Esophagus muscularis mucosa (tissue), 4 donors: ENCODE results near the gene DNAH7. TPM values are rescaled to one million over a fixed set of nuclear protein-coding genes. Genes with fewer than 3 reads are reported as not detected.

ENCODE experiments used
- DNase-seq: peaks from one replicate; pipeline ENCODE4 v3.0.0-alpha.2; 2017; ENCODE audit errors: extremely low spot score
- H3K27ac ChIP-seq, 4 donors: fragments of 200-600 bp; sonication (generic); replicated peaks in 1 of 4; 1 replicate in 3 of 4; 2 replicates in 1 of 4; pipeline ENCODE4 v1.5.1; 2016 to 2019; ENCODE audit warnings: mild to moderate bottlenecking in 1 of 4
- H3K27me3 ChIP-seq, 4 donors: fragments of 200-600 bp; sonication (generic); one replicate each; pipeline versions ENCODE4 v1.5.1 to v1.6.0; 2016 to 2019
- H3K36me3 ChIP-seq, 4 donors: fragments of 200-600 bp; sonication (generic); one replicate each; pipeline ENCODE4 v1.5.1; 2016 to 2019
- H3K4me1 ChIP-seq, 4 donors: fragments of 200-600 bp; sonication (generic); one replicate each; pipeline ENCODE4 v1.5.1; 2016 to 2019
- H3K4me3 ChIP-seq, 4 donors: fragments of 200-600 bp; sonication (generic); 1 replicate in 2 of 4; 2 replicates in 2 of 4; pipeline ENCODE4 v1.5.1; 2016 to 2019; ENCODE audit warnings: mild to moderate bottlenecking in 4 of 4, moderate library complexity in 1 of 4
- H3K9me3 ChIP-seq, 4 donors: fragments of 200-600 bp; sonication (generic); 1 replicate in 3 of 4; 2 replicates in 1 of 4; pipeline ENCODE4 v1.5.1; 2016 to 2019
- CTCF ChIP-seq, 3 experiments: fragments of 200-600 bp in 2 of 3; fragments of 450-650 bp in 1 of 3; sonication (generic) in 2 of 3; IDR thresholded peaks; one replicate each; pipeline ENCODE4 v1.5.1; 2017 to 2019; ENCODE audit warnings: antibody characterized with exemption in 3 of 3, mild to moderate bottlenecking in 2 of 3, moderate library complexity in 1 of 3
- EP300 ChIP-seq: sonication (generic); formaldehyde crosslinking; IDR thresholded peaks from one replicate; pipeline ENCODE4 v1.6.1; 2017; ENCODE audit warnings: antibody characterized with exemption
- POLR2A ChIP-seq: fragments of 450-650 bp; IDR thresholded peaks from one replicate; pipeline ENCODE4 v1.6.1; 2017; ENCODE audit warnings: antibody characterized with exemption, moderate library complexity, mild to moderate bottlenecking, low read depth
- POLR2AphosphoS5 ChIP-seq, 2 donors: sonication (generic); formaldehyde crosslinking; IDR thresholded peaks; one replicate each; pipeline ENCODE4 v1.6.1; 2017; ENCODE audit warnings: antibody characterized with exemption in 2 of 2
- WGBS: methylation state at CpG from one replicate; pipeline ENCODE4 v1.1.5; 2018; 5-methylcytosine and 5-hydroxymethylcytosine counted together
- intact Hi-C: fragments of 100-400 bp; cut with DNase I; formaldehyde crosslinking; loops from one replicate; pipeline ENCODE4 v1.15.1; 2023
- total RNA-seq, 4 donors: library from RNA; depleted of rRNA; stranded (reverse); fragments of >200 nt; gene quantifications; one replicate each; pipeline versions ENCODE4 v1.1.0 to v1.2.1, GENCODE V29; 2016

Gene DNAH7
- total RNA-seq, 4 donors from 2014 or later: 0.39 to 0.98 (median 0.66) TPM

DNA sequence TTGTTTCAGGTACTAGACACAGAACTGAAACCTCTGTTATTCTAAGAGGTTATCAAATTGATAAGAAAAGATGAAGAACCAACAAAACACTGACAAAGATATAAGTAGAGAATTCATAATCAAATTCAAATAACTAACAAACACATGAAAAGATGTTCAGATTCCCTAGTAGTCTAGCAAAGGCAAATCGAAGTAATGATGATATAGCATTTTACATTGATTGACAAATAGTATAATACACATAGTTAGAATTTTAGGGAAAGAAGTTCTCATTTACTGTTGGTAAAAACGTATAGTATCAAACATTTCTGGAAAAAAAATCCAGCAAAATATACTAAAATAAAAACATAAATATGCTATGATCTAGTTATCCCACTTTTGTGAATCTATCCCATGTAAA, 50.6 kb downstream of the DNAH7 start:
- Histone ChIP-seq H3K9me3 (no peaks in the 10 kb centered on the region), H3K4me1 (no peaks in the 10 kb centered on the region), H3K27me3 (no peaks in the 10 kb centered on the region), H3K4me3 (no peak overlapping the region), H3K36me3 (no peaks in the 10 kb centered on the region), H3K27ac (no peak overlapping the region)
- intact Hi-C loops: no loop called here
- WGBS: 84% methylated on average over 2 of the region's 2 CpGs
- DNase-seq: no peak
- TF ChIP-seq POLR2AphosphoS5 (IDR thresholded peaks at IDR 0.05): no peak
- no peak for TF ChIP-seq EP300
- no peak for TF ChIP-seq CTCF (IDR thresholded peaks at IDR 0.05)
- TF ChIP-seq POLR2A: no peak

GRCh38 chr2:196012314-196012713, 56.3 kb downstream of the DNAH7 start:
- no peak for DNase-seq
- 82% methylated on average over 2 of the region's 2 CpGs for WGBS
- no peaks in the 10 kb centered on the region for H3K27me3 ChIP-seq
- no peak overlapping the region for H3K27ac ChIP-seq
- H3K36me3 ChIP-seq: no peaks in the 10 kb centered on the region
- H3K9me3 ChIP-seq: no peaks in the 10 kb centered on the region
- TF ChIP-seq EP300 (no peak), POLR2A (no peak), CTCF (IDR thresholded peaks at IDR 0.05) (no peak), POLR2AphosphoS5 (IDR thresholded peaks at IDR 0.05) (no peak)
- intact Hi-C loops: no loop called here
- no peaks in the 10 kb centered on the region for H3K4me1 ChIP-seq
- H3K4me3 ChIP-seq: no peak overlapping the region

GRCh38 chr2:196000551-196000950, 68.1 kb downstream of the DNAH7 start:
- TF ChIP-seq POLR2A (no peak), EP300 (no peak), POLR2AphosphoS5 (IDR thresholded peaks at IDR 0.05) (no peak), CTCF (IDR thresholded peaks at IDR 0.05) (no peak)
- no peak for DNase-seq
- no peaks in the 10 kb centered on the region for H3K9me3 ChIP-seq
- no peaks in the 10 kb centered on the region for H3K36me3 ChIP-seq
- WGBS: 100% methylated on average over 1 of the region's 1 CpG
- H3K27ac ChIP-seq: no peak overlapping the region
- H3K27me3 ChIP-seq: no peaks in the 10 kb centered on the region
- intact Hi-C loops: no loop called here
- no peak overlapping the region for H3K4me3 ChIP-seq
- H3K4me1 ChIP-seq: no peaks in the 10 kb centered on the region

DNA sequence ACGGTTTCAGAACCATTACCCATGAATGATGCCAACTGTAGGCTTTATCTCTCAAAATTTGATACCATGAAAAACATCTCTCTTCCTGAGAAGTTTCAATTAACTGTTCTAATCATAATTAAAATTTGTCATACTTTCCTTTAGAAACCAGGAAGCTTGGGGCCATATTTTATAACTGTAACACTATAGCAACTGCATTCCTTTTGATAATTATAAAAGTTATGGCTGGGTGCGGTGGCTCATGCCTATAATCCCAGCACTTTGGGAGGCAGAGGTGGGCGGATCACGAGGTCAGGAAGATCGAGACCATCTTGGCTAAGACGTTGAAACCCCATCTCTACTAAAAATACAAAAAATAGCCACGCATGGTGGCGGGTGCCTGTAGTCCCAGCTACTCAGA, 70.6 kb downstream of the DNAH7 start:
- intact Hi-C loops: no loop called here
- Histone ChIP-seq H3K4me1 (no peaks in the 10 kb centered on the region), H3K27me3 (no peaks in the 10 kb centered on the region), H3K4me3 (no peak overlapping the region), H3K27ac (no peak overlapping the region), H3K36me3 (no peaks in the 10 kb centered on the region), H3K9me3 (no peaks in the 10 kb centered on the region)
- TF ChIP-seq POLR2AphosphoS5 (IDR thresholded peaks at IDR 0.05) (no peak), POLR2A (no peak), EP300 (no peak), CTCF (IDR thresholded peaks at IDR 0.05) (no peak)
- no peak for DNase-seq
- 95% methylated on average over 8 of the region's 8 CpGs for WGBS

DNA sequence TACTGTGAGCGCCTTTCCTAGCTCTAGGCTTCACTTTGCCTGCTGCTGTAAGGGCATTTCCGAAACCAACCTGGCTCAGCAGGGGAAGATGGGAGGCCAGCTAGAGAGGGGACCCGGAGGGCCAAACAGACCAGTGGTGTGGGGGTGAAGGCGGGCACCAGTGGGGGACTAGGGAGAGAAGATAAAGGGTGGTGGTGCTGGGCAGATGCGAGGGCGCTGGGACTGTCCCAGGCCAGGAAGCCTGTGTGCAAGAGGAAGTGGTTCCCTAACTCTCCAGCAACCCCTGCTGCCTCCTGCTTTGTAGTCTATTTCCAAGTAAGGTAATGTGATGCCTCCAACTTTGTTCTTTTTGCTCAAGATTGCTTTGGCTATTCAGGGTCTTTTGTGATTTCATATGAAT, 73.1 kb downstream of the DNAH7 start:
- Histone ChIP-seq H3K9me3 (no peaks in the 10 kb centered on the region), H3K4me1 (no peaks in the 10 kb centered on the region), H3K27ac (no peak overlapping the region), H3K36me3 (no peaks in the 10 kb centered on the region), H3K27me3 (no peaks in the 10 kb centered on the region), H3K4me3 (no peak overlapping the region)
- no peak for TF ChIP-seq POLR2AphosphoS5 (IDR thresholded peaks at IDR 0.05)
- TF ChIP-seq POLR2A: no peak
- no peak for TF ChIP-seq CTCF (IDR thresholded peaks at IDR 0.05)
- TF ChIP-seq EP300: no peak
- no peak for DNase-seq
- 91% methylated on average over 6 of the region's 6 CpGs for WGBS
- intact Hi-C loops: no loop called here
